IPS-18a (cell line): Measurements from ENCODE around the gene PLCG2.
"Not testable (repeated sequence)": the region's sequence is repeated elsewhere in the genome, so short reads cannot be mapped to it uniquely, and the experiment has no call there.

Source experiments
- H3K27ac ChIP-seq: one replicate; pipeline ENCODE4 v1.5.1; 2013; ENCODE audit warnings: low read length
- H3K27me3 ChIP-seq: one replicate; pipeline ENCODE4 v1.6.1; 2013; ENCODE audit warnings: mild to moderate bottlenecking, low read length; ENCODE audit not compliant: control insufficient read depth, insufficient read depth
- H3K36me3 ChIP-seq: one replicate; pipeline ENCODE4 v1.6.1; 2013; ENCODE audit warnings: low read depth, low read length; ENCODE audit not compliant: control insufficient read depth
- H3K4me1 ChIP-seq: one replicate; pipeline ENCODE4 v1.6.1; 2013; ENCODE audit warnings: low read depth, low read length; ENCODE audit not compliant: control insufficient read depth
- H3K4me3 ChIP-seq: one replicate; pipeline ENCODE4 v1.5.1; 2013; ENCODE audit warnings: low read length
- H3K9ac ChIP-seq: one replicate; pipeline ENCODE4 v1.6.1; 2013; ENCODE audit warnings: mild to moderate bottlenecking, low read length, moderate library complexity
- H3K9me3 ChIP-seq: one replicate; pipeline ENCODE4 v1.6.1; 2013; ENCODE audit warnings: low read depth, low read length; ENCODE audit not compliant: control insufficient read depth

PLCG2 gene

DNA sequence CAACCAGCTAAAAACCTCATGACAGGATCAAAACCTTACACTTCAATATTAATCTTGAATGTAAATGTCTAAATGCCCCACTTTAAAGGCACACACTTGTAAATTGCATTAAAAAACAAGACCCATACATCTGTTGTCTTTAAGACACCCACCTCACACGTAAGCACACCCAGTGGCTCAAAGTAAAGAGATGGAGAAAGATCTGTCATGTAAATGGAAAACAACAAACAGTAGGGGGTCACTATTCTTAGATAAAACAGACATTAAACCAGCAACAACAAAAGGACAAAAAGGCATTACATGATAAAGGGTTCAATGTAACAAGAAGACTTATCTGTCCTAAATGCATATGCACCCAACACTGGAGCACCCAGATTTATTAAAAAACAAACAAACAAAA lies 196.5 kb downstream of the PLCG2 start:
- H3K27me3 ChIP-seq, result no peaks in the 10 kb centered on the region
- H3K27ac ChIP-seq, result no peak overlapping the region
- H3K4me3 ChIP-seq, result peak overlapping the region; percentile 0
- peaks cover 31% of the 10 kb centered on the region for H3K4me1 ChIP-seq
- no peak overlapping the region for H3K9ac ChIP-seq
- H3K9me3 ChIP-seq, result no peaks in the 10 kb centered on the region
- no peaks in the 10 kb centered on the region for H3K36me3 ChIP-seq

- not testable (repeated sequence) for H3K27ac ChIP-seq, H3K9ac ChIP-seq, H3K27me3 ChIP-seq, H3K4me3 ChIP-seq, H3K36me3 ChIP-seq, H3K9me3 ChIP-seq
- peaks cover 31% of the 10 kb centered on the region for H3K4me1 ChIP-seq
Measured at GRCh38 chr16:81977335-81977942, 198.3 kb downstream of the PLCG2 start.

DNA sequence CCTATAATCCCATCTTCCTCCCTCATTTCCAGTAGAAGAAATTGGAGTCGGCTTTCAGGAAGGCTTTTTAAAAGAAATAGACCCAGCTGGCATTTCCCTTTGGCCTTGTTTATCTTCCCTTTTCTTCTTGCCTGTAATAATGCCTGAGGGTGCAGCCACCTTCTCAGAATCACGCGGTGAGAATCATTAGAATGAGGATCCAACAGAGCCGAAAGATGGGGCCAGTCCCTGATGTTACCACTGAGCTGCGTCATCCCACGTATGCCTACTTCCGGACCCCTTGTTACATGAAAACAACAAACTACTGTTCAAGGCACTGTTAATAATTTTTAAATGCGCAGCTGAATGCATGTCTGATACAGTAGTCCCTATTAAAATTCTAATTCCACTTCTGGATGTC lies 208.0 kb downstream of the PLCG2 start:
- no peak overlapping the region for H3K27ac ChIP-seq
- H3K4me1 ChIP-seq, result peaks cover 4% of the 10 kb centered on the region
- H3K9me3 ChIP-seq, result no peaks in the 10 kb centered on the region
- H3K27me3 ChIP-seq, result no peaks in the 10 kb centered on the region
- H3K9ac ChIP-seq, result no peak overlapping the region
- no peaks in the 10 kb centered on the region for H3K36me3 ChIP-seq
- no peak overlapping the region for H3K4me3 ChIP-seq

- no peak overlapping the region for H3K27ac ChIP-seq
- no peak overlapping the region for H3K9ac ChIP-seq
- H3K36me3 ChIP-seq, result no peaks in the 10 kb centered on the region
- no peak overlapping the region for H3K4me3 ChIP-seq
- H3K27me3 ChIP-seq, result no peaks in the 10 kb centered on the region
- peaks cover 4% of the 10 kb centered on the region for H3K4me1 ChIP-seq
- no peaks in the 10 kb centered on the region for H3K9me3 ChIP-seq
Measured at GRCh38 chr16:81987706-81988105, 208.6 kb downstream of the PLCG2 start.

GRCh38 chr16:81992859-81993258 lies 213.8 kb downstream of the PLCG2 start:
- Histone ChIP-seq H3K27ac (no peak overlapping the region), H3K9me3 (no peaks in the 10 kb centered on the region), H3K36me3 (no peaks in the 10 kb centered on the region), H3K4me1 (peaks cover 3% of the 10 kb centered on the region), H3K27me3 (no peaks in the 10 kb centered on the region), H3K4me3 (no peak overlapping the region), H3K9ac (no peak overlapping the region)

DNA sequence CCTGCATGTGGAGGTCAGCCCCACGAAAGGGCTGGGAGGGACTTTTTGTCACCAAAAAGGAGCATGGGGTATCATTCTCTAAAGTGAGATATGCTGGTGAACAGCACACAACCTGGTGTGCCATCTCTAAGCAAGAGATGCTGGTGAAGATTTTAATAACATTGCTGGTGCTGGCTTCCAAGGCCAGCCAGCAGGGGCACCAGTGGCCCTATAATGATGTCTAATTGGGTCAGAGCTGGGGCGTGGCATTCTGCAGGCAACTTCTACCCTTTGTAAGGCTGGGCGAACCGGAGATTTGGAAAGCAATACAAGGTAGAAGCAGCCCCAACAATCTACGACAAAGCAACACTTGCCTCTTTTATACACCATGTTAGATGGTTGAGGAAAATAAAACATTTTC lies 215.4 kb downstream of the PLCG2 start:
- Histone ChIP-seq H3K27ac (no peak overlapping the region), H3K4me3 (no peak overlapping the region), H3K4me1 (peaks cover 3% of the 10 kb centered on the region), H3K36me3 (no peaks in the 10 kb centered on the region), H3K9ac (no peak overlapping the region), H3K27me3 (no peaks in the 10 kb centered on the region), H3K9me3 (no peaks in the 10 kb centered on the region)

- H3K9me3 ChIP-seq, result no peaks in the 10 kb centered on the region
- no peak overlapping the region for H3K9ac ChIP-seq
- H3K27me3 ChIP-seq, result no peaks in the 10 kb centered on the region
- peaks cover 3% of the 10 kb centered on the region for H3K4me1 ChIP-seq
- H3K27ac ChIP-seq, result no peak overlapping the region
- no peak overlapping the region for H3K4me3 ChIP-seq
- no peaks in the 10 kb centered on the region for H3K36me3 ChIP-seq
Measured at GRCh38 chr16:81995651-81996050, 216.6 kb downstream of the PLCG2 start.

GRCh38 chr16:81996664-81997509 lies 217.8 kb downstream of the PLCG2 start:
- no peak overlapping the region for H3K27ac ChIP-seq

DNA sequence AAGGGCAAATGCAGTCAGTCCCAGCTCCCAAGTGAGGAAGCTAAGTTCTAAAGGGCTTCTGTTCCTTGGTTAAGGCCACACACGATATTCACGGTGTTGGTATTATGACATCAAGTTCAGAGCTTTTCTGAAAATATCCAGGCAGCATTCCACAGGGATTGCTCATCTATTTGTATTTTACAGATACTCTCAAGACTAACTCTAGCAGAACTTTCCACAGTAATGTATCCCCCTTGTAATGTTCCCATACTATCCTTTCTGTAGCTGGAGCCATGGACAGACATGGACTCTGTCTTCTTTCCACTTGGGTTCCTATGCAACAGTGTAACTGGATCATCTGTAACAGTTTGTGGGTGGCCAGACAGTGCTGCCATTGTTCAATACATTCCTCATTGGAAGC lies 218.6 kb downstream of the PLCG2 start:
- Histone ChIP-seq H3K27ac (no peak overlapping the region), H3K9me3 (no peaks in the 10 kb centered on the region), H3K4me1 (peaks cover 3% of the 10 kb centered on the region), H3K4me3 (no peak overlapping the region), H3K9ac (no peak overlapping the region), H3K36me3 (no peaks in the 10 kb centered on the region), H3K27me3 (no peaks in the 10 kb centered on the region)

More at GRCh38 chr16:81996664-81997509, 217.8 kb downstream of the PLCG2 start:
- no peak overlapping the region for H3K4me3 ChIP-seq
- H3K36me3 ChIP-seq, result no peaks in the 10 kb centered on the region
- no peaks in the 10 kb centered on the region for H3K27me3 ChIP-seq
- H3K9me3 ChIP-seq, result no peaks in the 10 kb centered on the region
- H3K4me1 ChIP-seq, result peaks cover 3% of the 10 kb centered on the region
- H3K9ac ChIP-seq, result no peak overlapping the region

GRCh38 chr16:82002831-82003230 lies 223.7 kb downstream of the PLCG2 start:
- Histone ChIP-seq H3K4me3 (no peak overlapping the region), H3K9me3 (no peaks in the 10 kb centered on the region), H3K9ac (no peak overlapping the region), H3K27me3 (no peaks in the 10 kb centered on the region), H3K36me3 (no peaks in the 10 kb centered on the region), H3K27ac (no peak overlapping the region), H3K4me1 (no peaks in the 10 kb centered on the region)

GRCh38 chr16:82004601-82005000 lies 225.5 kb downstream of the PLCG2 start:
- H3K4me1 ChIP-seq, result no peaks in the 10 kb centered on the region
- no peak overlapping the region for H3K9ac ChIP-seq
- no peak overlapping the region for H3K27ac ChIP-seq
- no peaks in the 10 kb centered on the region for H3K36me3 ChIP-seq
- H3K27me3 ChIP-seq, result no peaks in the 10 kb centered on the region
- H3K9me3 ChIP-seq, result no peaks in the 10 kb centered on the region
- H3K4me3 ChIP-seq, result no peak overlapping the region
